Pancreas (tissue), 10 donors: ENCODE results near the gene MARCHF7. TPM values are rescaled to one million over a fixed set of nuclear protein-coding genes. Genes with fewer than 3 reads are reported as not detected.

Source experiments
- ATAC-seq, 4 donors: fragments of 200-7000 bp; cut with Tn5 transposase; one replicate each; pipeline versions ENCODE4 v1.8.0 to v1.9.1; 2020; ENCODE audit warnings: mild to moderate bottlenecking in 4 of 4, moderate library complexity in 4 of 4
- DNase-seq, 6 donors: peaks; one replicate each; pipeline ENCODE4 v3.0.0-alpha.2; 2020
- FAIRE-seq: peaks from 2 replicates; lab custom pipeline; 2012; peaks lifted over from hg19 to GRCh38; lab: Jason Lieb, UNC
- H3K27ac ChIP-seq, 4 donors: fragments of 200-600 bp; sonication (generic); 1 replicate in 3 of 4; 2 replicates in 1 of 4; pipeline versions ENCODE4 v1.5.0 to v1.8.0; 2020
- H3K27me3 ChIP-seq, 4 donors: fragments of 200-600 bp; one replicate each; pipeline ENCODE4 v1.8.0; 2021
- H3K36me3 ChIP-seq, 3 donors: fragments of 200-600 bp; sonication (generic) in 1 of 3; one replicate each; pipeline versions ENCODE4 v1.5.0 to v1.8.0; 2020 to 2021
- H3K4me1 ChIP-seq, 3 donors: fragments of 200-600 bp; one replicate each; pipeline ENCODE4 v1.8.0; 2021
- H3K4me3 ChIP-seq, 4 donors: fragments of 200-600 bp; sonication (generic) in 2 of 4; one replicate each; pipeline versions ENCODE4 v1.5.0 to v1.8.0; 2020 to 2021
- H3K9me3 ChIP-seq, 4 donors: fragments of 200-600 bp; one replicate each; pipeline ENCODE4 v1.8.0; 2021
- CTCF ChIP-seq, 4 donors: fragments of 200-600 bp; sonication (generic) in 3 of 4; IDR thresholded peaks; one replicate each; pipeline versions ENCODE4 v1.5.0 to v1.8.0; 2021; ENCODE audit warnings: antibody characterized with exemption in 4 of 4
- WGBS, 2 donors: extraction: QIAGEN DNeasy Blood & Tissue Kit; methylation state at CpG; one replicate each; pipeline ENCODE4 v1.1.7; 2013; 5-methylcytosine and 5-hydroxymethylcytosine counted together
- intact Hi-C, 3 donors: fragments of 100-400 bp; cut with DNase I; formaldehyde crosslinking; loops; one replicate each; pipeline versions ENCODE4 v1.11.1 to v1.14.2; 2022
- polyA plus RNA-seq, 2 donors: library from polyadenylated mRNA; stranded (reverse); fragments of 200-250 nt; gene quantifications; one replicate each; pipeline ENCODE4 v1.2.3, GENCODE V29; 2013
- total RNA-seq, 6 donors: library from RNA; stranded (reverse); fragmentation: NEBNext Ultra II Directional in 4 of 6; extraction: Animal tissue kit (Norgen Biotek cat#: 25700) in 4 of 6; gene quantifications; one replicate each; pipeline versions ENCODE4 v1.2.1 to v1.2.4, GENCODE V29; 2021 to 2023
- donor health status: healthy with polysubstance abuse.
- donor health status: DM: no; HTN: no; CAD: no; lungs with moderate emphysema.
- donor health status: DM: no; HTN: no; CAD: no.
- donor health status: control.
- donor health status: control.
- donor health status: Bipolar disorder and iron deficiency.
- donor health status: DM: yes; HTN: yes; CAD: no.
- donor health status: DM: no; HTN: no; CAD: no.
- donor health status: DM: no; HTN: no; CAD: no.
- donor health status: DM: yes; HTN: yes; CAD: no.

Gene MARCHF7
- total and polyA plus RNA-seq, 8 donors: 8.4 to 31.9 (median 19.5) TPM

GRCh38 chr2:159683817-159684216 is 28.5 kb upstream of the MARCHF7 start:
- 55 to 82% methylated on average over 1 of the region's 1 CpG for WGBS, 2 donors
- H3K4me3 ChIP-seq: no peak overlapping the region
- intact Hi-C loops: no loop called here
- H3K9me3 ChIP-seq: no peaks in the 10 kb centered on the region
- H3K27ac ChIP-seq: no peak overlapping the region
- FAIRE-seq: no peak
- no peaks in the 10 kb centered on the region for H3K27me3 ChIP-seq
- ATAC-seq: no peak
- no peak for DNase-seq
- no peaks in the 10 kb centered on the region for H3K4me1 ChIP-seq
- no peak for TF ChIP-seq CTCF (IDR thresholded peaks at IDR 0.05)
- no peaks in the 10 kb centered on the region for H3K36me3 ChIP-seq

GRCh38 chr2:159684796-159685195 is 27.5 kb upstream of the MARCHF7 start:
- H3K27ac ChIP-seq: no peak overlapping the region
- TF ChIP-seq CTCF (IDR thresholded peaks at IDR 0.05): no peak

GRCh38 chr2:159694500-159695040 is 17.7 kb upstream of the MARCHF7 start:
- Histone ChIP-seq H3K36me3 (no peaks in the 10 kb centered on the region), H3K27ac (no peak overlapping the region), H3K4me3 (no peak overlapping the region), H3K27me3 (no peaks in the 10 kb centered on the region), H3K9me3 (no peaks in the 10 kb centered on the region), H3K4me1 (no peaks in the 10 kb centered on the region)
- intact Hi-C loops: no loop called here
- no peak for TF ChIP-seq CTCF (IDR thresholded peaks at IDR 0.05)
- FAIRE-seq: no peak
- no peak for DNase-seq
- ATAC-seq: no peak
- WGBS, 2 donors: 97 to 98% methylated on average over 1 of the region's 1 CpG

More at GRCh38 chr2:159684796-159685195, 27.5 kb upstream of the MARCHF7 start:
- DNase-seq (no peak), FAIRE-seq (no peak), ATAC-seq (no peak)
- no peaks in the 10 kb centered on the region for H3K27me3 ChIP-seq
- intact Hi-C loops: no loop called here
- no peaks in the 10 kb centered on the region for H3K4me1 ChIP-seq
- no peaks in the 10 kb centered on the region for H3K36me3 ChIP-seq
- H3K4me3 ChIP-seq: no peak overlapping the region
- no peaks in the 10 kb centered on the region for H3K9me3 ChIP-seq

- ATAC-seq (no peak), DNase-seq (no peak), FAIRE-seq (no peak)
- WGBS, 2 donors: 95 to 96% methylated on average over 4 of the region's 4 CpGs
- Histone ChIP-seq H3K4me1 (no peaks in the 10 kb centered on the region), H3K27me3 (no peaks in the 10 kb centered on the region), H3K36me3 (no peaks in the 10 kb centered on the region), H3K4me3 (no peak overlapping the region), H3K27ac (no peak overlapping the region), H3K9me3 (no peaks in the 10 kb centered on the region)
- TF ChIP-seq CTCF (IDR thresholded peaks at IDR 0.05): no peak
- intact Hi-C loops: no loop called here
These were observed 16.4 kb upstream of the MARCHF7 start for GRCh38 chr2:159695795-159696448.

GRCh38 chr2:159703491-159703890 is 8.8 kb upstream of the MARCHF7 start:
- H3K4me1 ChIP-seq: no peaks in the 10 kb centered on the region
- TF ChIP-seq CTCF (IDR thresholded peaks at IDR 0.05): no peak
- H3K36me3 ChIP-seq: no peaks in the 10 kb centered on the region
- H3K27me3 ChIP-seq: no peaks in the 10 kb centered on the region
- ATAC-seq (no peak), DNase-seq (no peak), FAIRE-seq (no peak)
- no peak overlapping the region for H3K4me3 ChIP-seq
- WGBS, 2 donors: 96 to 99% methylated on average over 5 of the region's 5 CpGs
- intact Hi-C loops: no loop called here
- H3K27ac ChIP-seq: no peak overlapping the region
- H3K9me3 ChIP-seq: no peaks in the 10 kb centered on the region
